ENCODE data around the gene UBASH3B.

Gene UBASH3B

DNA sequence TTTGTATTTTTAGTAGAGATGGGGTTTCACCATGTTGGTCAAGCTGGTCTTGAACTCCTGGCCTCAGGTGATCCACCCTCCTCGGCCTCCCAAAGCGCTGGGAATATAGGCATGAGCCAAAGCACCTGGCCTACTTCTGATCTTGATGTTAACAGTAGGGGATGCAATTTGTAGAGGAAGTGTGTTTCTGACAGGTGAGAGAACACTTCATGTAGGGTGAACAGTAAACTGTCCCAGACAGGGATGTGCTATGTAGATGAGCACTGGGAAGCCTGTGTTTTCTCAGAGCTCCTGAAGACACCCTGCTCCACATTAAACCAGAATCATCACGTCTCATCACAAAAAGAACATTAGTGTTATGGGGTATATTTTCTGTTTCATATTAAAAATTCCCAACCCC is 45.1 kb downstream of the UBASH3B start:
- Histone ChIP-seq H3K36me3 (ENCODE audit: control insufficient read depth, low read depth, low read length) (no peaks in the 10 kb centered on the region), H3K27me3 (ENCODE audit: control insufficient read depth, insufficient read depth, low read length) (no peaks in the 10 kb centered on the region), H3K4me3 (ENCODE audit: low read length) (no peak overlapping the region), H3K4me1 (ENCODE audit: control insufficient read depth, low read depth, low read length) (no peaks in the 10 kb centered on the region), H3K9ac (ENCODE audit: low read length) (no peak overlapping the region), H3K27ac (ENCODE audit: low read length) (no peak overlapping the region), H3K9me3 (ENCODE audit: control insufficient read depth, low read depth, low read length) (no peaks in the 10 kb centered on the region)

DNA sequence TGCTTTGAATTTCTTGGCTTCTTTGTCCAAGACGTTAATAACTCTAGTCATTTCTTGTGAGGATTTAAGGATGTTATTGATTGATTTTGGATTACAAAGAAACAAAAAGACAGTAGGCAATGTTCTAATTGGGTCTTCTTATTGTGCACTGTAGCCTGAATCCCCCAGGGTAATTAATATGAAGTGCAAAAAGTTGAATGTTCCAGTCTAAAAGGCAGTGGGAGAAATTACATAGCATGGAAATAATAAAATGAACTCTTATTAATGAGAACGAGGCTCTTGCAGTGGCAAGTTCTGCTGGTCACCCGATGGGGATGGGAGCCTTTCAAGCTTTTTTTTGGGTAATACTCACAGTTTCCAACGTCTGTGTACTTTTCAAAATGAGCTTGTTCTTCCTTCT is 45.6 kb downstream of the UBASH3B start:
- Histone ChIP-seq H3K9me3 (ENCODE audit: control insufficient read depth, low read depth, low read length) (no peaks in the 10 kb centered on the region), H3K4me3 (ENCODE audit: low read length) (no peak overlapping the region), H3K36me3 (ENCODE audit: control insufficient read depth, low read depth, low read length) (no peaks in the 10 kb centered on the region), H3K27ac (ENCODE audit: low read length) (no peak overlapping the region), H3K9ac (ENCODE audit: low read length) (no peak overlapping the region), H3K27me3 (ENCODE audit: control insufficient read depth, insufficient read depth, low read length) (no peaks in the 10 kb centered on the region), H3K4me1 (ENCODE audit: control insufficient read depth, low read depth, low read length) (no peaks in the 10 kb centered on the region)

DNA sequence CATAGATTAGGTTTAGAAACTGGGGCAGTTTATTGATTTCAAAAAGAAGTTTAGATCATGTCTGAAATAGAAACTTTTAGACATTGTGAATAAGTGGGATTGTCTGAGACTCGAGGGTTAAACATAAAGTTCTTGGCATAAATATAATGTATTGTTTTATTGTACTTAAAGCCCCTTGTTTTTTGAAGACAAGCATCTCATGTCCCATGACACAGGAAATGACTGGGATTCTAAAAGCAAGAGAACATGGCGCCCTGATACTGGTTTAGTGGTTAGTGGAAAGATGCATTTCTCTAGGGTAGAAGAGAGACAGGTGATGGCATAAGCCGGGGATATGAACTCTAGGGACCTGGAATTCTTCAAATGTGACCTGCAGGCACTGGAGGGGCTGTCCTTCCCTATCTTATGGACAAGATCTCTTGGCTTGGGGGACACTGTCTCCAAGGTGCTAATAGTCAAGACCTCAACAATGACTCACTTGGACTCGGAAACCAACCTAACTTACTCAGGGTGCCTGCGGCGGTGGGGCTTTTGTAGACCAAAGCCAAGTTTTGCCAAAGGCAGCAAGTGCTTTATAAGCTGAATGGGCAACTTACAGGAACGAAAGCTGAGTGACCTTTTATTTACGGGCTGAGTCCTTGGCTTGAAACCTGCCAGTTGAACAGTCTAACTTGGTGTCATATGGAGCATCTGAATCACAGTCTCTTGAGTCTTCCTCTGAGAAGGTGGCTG is 48.2 kb downstream of the UBASH3B start:
- Histone ChIP-seq H3K9me3 (ENCODE audit: control insufficient read depth, low read depth, low read length) (no peaks in the 10 kb centered on the region), H3K4me3 (ENCODE audit: low read length) (no peak overlapping the region), H3K27me3 (ENCODE audit: control insufficient read depth, insufficient read depth, low read length) (no peaks in the 10 kb centered on the region), H3K9ac (ENCODE audit: low read length) (no peak overlapping the region), H3K27ac (ENCODE audit: low read length) (no peak overlapping the region), H3K36me3 (ENCODE audit: control insufficient read depth, low read depth, low read length) (no peaks in the 10 kb centered on the region), H3K4me1 (ENCODE audit: control insufficient read depth, low read depth, low read length) (no peaks in the 10 kb centered on the region)

DNA sequence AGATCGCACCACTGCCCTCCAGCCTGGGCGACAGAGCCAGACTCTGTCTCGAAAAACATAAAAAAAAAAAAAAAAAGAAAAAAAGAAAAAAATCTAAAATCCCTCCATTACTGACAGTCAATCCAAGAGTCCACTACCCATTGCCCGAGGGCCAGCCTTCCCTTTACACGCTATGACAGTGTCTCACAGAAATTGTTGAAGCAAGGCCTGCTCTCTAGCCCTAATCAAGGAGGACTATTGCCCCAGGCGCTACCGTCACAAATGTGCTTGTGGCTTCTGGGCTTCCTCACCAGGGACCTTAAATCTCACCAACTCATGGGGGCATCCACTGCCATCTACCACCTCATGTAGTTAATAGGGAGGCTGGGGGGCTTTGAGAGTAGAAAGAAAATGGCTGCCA is 49.9 kb downstream of the UBASH3B start:
- Histone ChIP-seq H3K36me3 (ENCODE audit: control insufficient read depth, low read depth, low read length) (no peaks in the 10 kb centered on the region), H3K4me3 (ENCODE audit: low read length) (no peak overlapping the region), H3K27me3 (ENCODE audit: control insufficient read depth, insufficient read depth, low read length) (no peaks in the 10 kb centered on the region), H3K4me1 (ENCODE audit: control insufficient read depth, low read depth, low read length) (no peaks in the 10 kb centered on the region), H3K9me3 (ENCODE audit: control insufficient read depth, low read depth, low read length) (no peaks in the 10 kb centered on the region), H3K27ac (ENCODE audit: low read length) (no peak overlapping the region), H3K9ac (ENCODE audit: low read length) (no peak overlapping the region)

DNA sequence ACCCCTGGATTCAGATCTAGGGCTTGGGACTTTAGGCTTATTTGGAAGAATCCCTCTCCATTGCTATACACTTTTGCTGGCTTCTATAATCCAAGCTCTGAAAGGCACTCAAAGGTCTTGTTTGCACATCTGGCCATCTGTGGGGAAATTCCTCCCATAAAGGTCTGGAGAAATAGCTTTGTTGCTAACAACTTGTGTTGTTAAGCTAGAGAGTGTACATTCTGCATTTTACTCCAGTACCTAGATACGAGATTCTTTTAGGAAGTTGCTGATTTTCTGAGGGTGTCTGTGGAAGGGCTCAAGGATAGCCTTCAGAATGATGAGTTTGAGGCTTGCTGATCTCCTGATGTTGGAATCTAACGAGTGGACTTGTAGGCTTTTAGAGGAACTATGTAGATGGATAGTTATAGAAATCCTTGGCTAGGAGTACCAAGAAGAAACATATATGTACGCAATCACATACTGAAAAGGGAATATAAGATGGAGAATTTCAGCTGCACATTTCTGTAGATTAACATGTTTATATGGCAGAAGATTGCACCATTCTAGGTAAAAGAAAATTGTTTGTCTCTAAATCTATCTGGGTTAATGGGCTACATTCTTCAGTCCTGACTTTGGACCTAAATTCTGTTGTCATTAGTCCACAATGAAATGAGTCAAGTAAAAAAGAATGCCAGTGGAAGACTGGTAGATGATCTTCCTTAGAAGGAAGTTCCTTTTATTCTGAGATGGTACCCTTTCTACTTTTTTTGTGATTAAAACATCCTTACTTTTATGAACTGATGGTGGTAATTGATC is 51.0 kb downstream of the UBASH3B start:
- H3K27me3 ChIP-seq (ENCODE audit: control insufficient read depth, insufficient read depth, low read length): no peaks in the 10 kb centered on the region

DNA sequence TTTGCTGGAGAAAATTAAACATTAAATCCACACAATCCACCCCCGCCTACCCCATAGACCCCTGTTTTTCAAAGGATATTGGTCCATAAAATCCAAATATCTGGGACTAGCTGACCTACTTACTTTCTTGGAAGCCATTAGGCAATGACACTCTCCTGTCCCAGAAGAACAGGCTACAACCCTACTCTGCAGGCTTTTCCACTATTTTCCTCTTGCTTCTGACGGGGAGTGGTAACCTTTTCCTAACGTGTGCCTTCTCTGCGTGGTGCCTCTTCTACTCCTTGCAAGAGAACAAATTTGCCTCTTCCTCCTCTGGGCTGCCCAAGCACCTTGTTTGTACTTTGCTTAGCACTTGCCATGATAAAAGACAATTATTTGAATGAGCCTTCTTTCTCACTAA is 51.6 kb downstream of the UBASH3B start:
- Histone ChIP-seq H3K4me3 (ENCODE audit: low read length) (no peak overlapping the region), H3K27me3 (ENCODE audit: control insufficient read depth, insufficient read depth, low read length) (no peaks in the 10 kb centered on the region), H3K9ac (ENCODE audit: low read length) (no peak overlapping the region), H3K27ac (ENCODE audit: low read length) (no peak overlapping the region), H3K4me1 (ENCODE audit: control insufficient read depth, low read depth, low read length) (no peaks in the 10 kb centered on the region), H3K9me3 (ENCODE audit: control insufficient read depth, low read depth, low read length) (no peaks in the 10 kb centered on the region), H3K36me3 (ENCODE audit: control insufficient read depth, low read depth, low read length) (no peaks in the 10 kb centered on the region)

More for the DNA sequence above, 51.0 kb downstream of the UBASH3B start:
- H3K9me3 ChIP-seq (ENCODE audit: control insufficient read depth, low read depth, low read length): no peaks in the 10 kb centered on the region
- no peak overlapping the region for H3K4me3 ChIP-seq (ENCODE audit: low read length)
- no peaks in the 10 kb centered on the region for H3K4me1 ChIP-seq (ENCODE audit: control insufficient read depth, low read depth, low read length)
- no peaks in the 10 kb centered on the region for H3K36me3 ChIP-seq (ENCODE audit: control insufficient read depth, low read depth, low read length)
- H3K27ac ChIP-seq (ENCODE audit: low read length): no peak overlapping the region
- H3K9ac ChIP-seq (ENCODE audit: low read length): no peak overlapping the region

DNA sequence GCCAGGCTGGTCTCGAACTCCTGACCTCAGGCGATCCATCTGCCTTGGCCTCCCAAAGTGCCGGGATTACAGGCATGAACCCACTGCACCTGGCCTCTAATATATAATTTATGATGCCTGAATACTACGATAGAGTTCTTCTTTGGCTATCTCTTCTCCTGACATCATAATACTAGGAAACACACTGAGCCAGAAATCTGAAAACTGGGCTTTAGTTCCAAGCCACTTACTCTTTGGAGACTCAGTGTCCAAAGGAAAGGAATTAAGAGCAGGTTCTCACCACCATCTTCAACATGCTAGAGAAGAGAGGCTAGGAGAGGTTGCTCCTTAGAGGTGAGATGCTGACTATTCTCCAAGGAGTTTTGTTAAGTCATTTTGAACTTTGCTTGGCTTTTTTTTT is 52.4 kb downstream of the UBASH3B start:
- Histone ChIP-seq H3K9ac (ENCODE audit: low read length) (no peak overlapping the region), H3K9me3 (ENCODE audit: control insufficient read depth, low read depth, low read length) (no peaks in the 10 kb centered on the region), H3K4me3 (ENCODE audit: low read length) (no peak overlapping the region), H3K27ac (ENCODE audit: low read length) (no peak overlapping the region), H3K4me1 (ENCODE audit: control insufficient read depth, low read depth, low read length) (no peaks in the 10 kb centered on the region), H3K27me3 (ENCODE audit: control insufficient read depth, insufficient read depth, low read length) (no peaks in the 10 kb centered on the region), H3K36me3 (ENCODE audit: control insufficient read depth, low read depth, low read length) (no peaks in the 10 kb centered on the region)

DNA sequence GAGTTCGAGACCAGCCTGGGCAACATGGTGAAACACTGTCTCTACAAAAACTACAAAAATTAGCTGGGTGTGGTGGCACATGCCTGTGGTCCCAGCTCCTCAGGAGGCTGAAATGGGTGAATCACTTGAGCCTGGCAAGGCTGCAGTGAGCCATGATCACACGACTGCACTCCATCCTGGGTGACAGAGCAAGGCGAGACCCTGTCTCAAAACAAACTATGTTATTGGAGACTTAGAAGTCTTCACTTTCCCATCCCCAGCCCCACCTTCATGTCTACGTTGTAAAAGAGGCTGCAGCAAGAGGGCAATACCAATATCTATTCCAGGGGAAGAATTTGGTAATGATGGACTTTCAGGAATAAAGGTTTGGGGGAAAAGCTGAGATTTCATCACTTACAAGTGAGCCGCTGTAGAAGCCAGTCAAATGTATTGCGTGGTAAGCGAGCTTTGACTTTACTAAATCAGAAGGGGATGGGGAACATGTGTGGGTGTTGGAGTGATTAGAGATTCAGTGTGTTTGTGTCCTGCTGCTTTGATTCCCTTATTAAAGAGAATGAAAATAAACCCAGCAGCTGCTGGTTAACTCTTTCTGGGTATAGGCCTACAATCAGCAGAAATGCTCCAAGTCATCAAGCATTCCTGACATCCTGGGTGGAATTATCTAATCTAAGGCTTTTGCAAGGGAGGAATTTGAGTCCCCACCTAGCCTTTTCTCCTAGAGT is 53.7 kb downstream of the UBASH3B start:
- Histone ChIP-seq H3K4me3 (ENCODE audit: low read length) (no peak overlapping the region), H3K4me1 (ENCODE audit: control insufficient read depth, low read depth, low read length) (no peaks in the 10 kb centered on the region), H3K36me3 (ENCODE audit: control insufficient read depth, low read depth, low read length) (no peaks in the 10 kb centered on the region), H3K9me3 (ENCODE audit: control insufficient read depth, low read depth, low read length) (no peaks in the 10 kb centered on the region), H3K27ac (ENCODE audit: low read length) (no peak overlapping the region), H3K9ac (ENCODE audit: low read length) (no peak overlapping the region), H3K27me3 (ENCODE audit: control insufficient read depth, insufficient read depth, low read length) (no peaks in the 10 kb centered on the region)

DNA sequence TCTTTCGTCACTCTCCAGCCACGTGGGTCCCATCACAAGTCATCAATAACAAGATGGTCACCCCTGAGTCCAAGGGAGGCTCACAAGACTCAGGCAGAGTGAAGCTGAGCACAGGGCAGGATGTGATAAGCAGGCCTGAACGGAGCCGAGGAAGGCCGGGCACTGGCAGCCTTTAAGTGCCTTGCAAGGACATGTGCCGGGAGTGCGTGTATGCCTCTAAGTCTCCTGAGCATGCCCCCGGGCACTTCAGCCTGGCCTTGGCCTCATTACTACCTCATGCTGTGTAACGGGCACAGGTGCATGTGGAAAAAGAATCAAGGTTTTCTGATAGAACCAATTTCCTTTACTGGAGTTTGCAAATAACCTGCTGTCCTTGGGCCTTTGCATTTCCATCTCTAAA is 55.8 kb downstream of the UBASH3B start:
- Histone ChIP-seq H3K27ac (ENCODE audit: low read length) (no peak overlapping the region), H3K27me3 (ENCODE audit: control insufficient read depth, insufficient read depth, low read length) (no peaks in the 10 kb centered on the region), H3K9me3 (ENCODE audit: control insufficient read depth, low read depth, low read length) (no peaks in the 10 kb centered on the region), H3K4me1 (ENCODE audit: control insufficient read depth, low read depth, low read length) (no peaks in the 10 kb centered on the region), H3K9ac (ENCODE audit: low read length) (no peak overlapping the region), H3K4me3 (ENCODE audit: low read length) (no peak overlapping the region), H3K36me3 (ENCODE audit: control insufficient read depth, low read depth, low read length) (no peaks in the 10 kb centered on the region)

DNA sequence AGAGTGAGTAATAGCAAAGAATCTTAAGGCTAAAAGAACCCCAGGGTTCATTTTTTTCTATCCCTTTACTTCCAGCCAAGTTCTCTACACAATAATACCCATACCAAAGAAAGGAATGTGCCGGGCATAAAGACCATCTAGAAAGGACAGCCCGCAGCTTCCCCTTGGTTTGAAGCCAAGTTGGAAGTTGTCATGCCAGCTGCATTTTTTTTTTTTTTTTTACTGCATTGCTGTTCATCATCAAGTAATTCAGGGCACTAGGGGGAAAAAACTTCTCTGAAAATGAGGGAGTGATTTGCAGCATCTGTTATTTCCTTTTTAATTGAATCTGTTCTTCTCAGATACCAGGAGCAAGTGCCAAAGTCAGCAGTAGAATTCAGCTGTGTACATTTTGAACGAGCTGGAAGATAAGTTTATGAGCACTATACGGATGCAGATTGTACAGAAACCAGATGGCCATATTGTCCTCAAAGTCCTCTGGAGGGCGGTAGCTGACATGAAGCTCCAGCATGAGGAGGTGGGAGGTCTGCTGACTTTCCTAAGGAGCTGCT is 56.4 kb downstream of the UBASH3B start:
- Histone ChIP-seq H3K4me1 (ENCODE audit: control insufficient read depth, low read depth, low read length) (no peaks in the 10 kb centered on the region), H3K27ac (ENCODE audit: low read length) (no peak overlapping the region)

DNA sequence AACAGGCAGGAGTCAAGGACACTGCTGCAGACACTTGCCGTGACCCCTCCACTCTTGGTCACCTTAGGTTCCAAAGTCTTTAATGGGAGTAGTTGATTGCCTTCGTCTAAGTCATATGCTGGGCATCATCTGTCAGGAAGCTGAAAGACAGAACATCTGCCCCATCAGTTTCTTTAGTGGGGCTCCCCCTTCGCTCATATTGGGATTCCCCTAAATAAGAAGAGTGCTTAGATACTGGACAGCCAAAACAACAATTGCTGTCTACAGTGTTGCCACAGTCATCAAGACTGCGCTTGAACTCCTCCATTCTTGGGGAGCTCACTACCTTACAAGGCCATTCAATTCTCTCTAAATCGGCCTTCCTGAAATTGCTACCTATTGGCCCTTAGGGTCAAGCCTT is 58.5 kb downstream of the UBASH3B start:
- H3K4me1 ChIP-seq (ENCODE audit: control insufficient read depth, low read depth, low read length): no peaks in the 10 kb centered on the region

More for the DNA sequence above, 56.4 kb downstream of the UBASH3B start:
- Histone ChIP-seq H3K36me3 (ENCODE audit: control insufficient read depth, low read depth, low read length) (no peaks in the 10 kb centered on the region), H3K4me3 (ENCODE audit: low read length) (no peak overlapping the region), H3K27me3 (ENCODE audit: control insufficient read depth, insufficient read depth, low read length) (no peaks in the 10 kb centered on the region), H3K9me3 (ENCODE audit: control insufficient read depth, low read depth, low read length) (no peaks in the 10 kb centered on the region), H3K9ac (ENCODE audit: low read length) (no peak overlapping the region)

More for the DNA sequence above, 58.5 kb downstream of the UBASH3B start:
- Histone ChIP-seq H3K4me3 (ENCODE audit: low read length) (no peak overlapping the region), H3K36me3 (ENCODE audit: control insufficient read depth, low read depth, low read length) (no peaks in the 10 kb centered on the region), H3K27ac (ENCODE audit: low read length) (no peak overlapping the region), H3K9me3 (ENCODE audit: control insufficient read depth, low read depth, low read length) (no peaks in the 10 kb centered on the region), H3K27me3 (ENCODE audit: control insufficient read depth, insufficient read depth, low read length) (no peaks in the 10 kb centered on the region), H3K9ac (ENCODE audit: low read length) (no peak overlapping the region)

Data from iPS-18a (cell line).